ENCODE data around the gene LARGE1. TPM values are rescaled to one million over a fixed set of nuclear protein-coding genes. Genes with fewer than 3 reads are reported as not detected.

Gene LARGE1
- total RNA-seq, 1 experiment from 2014 or later = 2.5 TPM

GRCh38 chr22:33557836-33558235 is 362.4 kb downstream of the LARGE1 start:
- Histone ChIP-seq H3K27ac (ENCODE audit: low read length) (no peak overlapping the region), H3K9me3 (ENCODE audit: control insufficient read depth, insufficient read depth, low read depth, low read length) (no peaks in the 10 kb centered on the region), H3K36me3 (ENCODE audit: control insufficient read depth, insufficient read depth, low read length) (no peaks in the 10 kb centered on the region), H3K4me3 (ENCODE audit: low read depth in 2 of 2, low read length in 2 of 2) (no peak overlapping the region), H3K27me3 (ENCODE audit: control insufficient read depth, insufficient read depth, low read length) (no peaks in the 10 kb centered on the region), H3K4me1 (ENCODE audit: control insufficient read depth, insufficient read depth, low read length) (no peaks in the 10 kb centered on the region)
- BruUV-seq (replicated peaks) = no TSS peak
- TF ChIP-seq TCF7L2 (IDR thresholded peaks at IDR 0.05; ENCODE audit: low read depth, low read length) (no peak), SIN3A (IDR thresholded peaks at IDR 0.05; ENCODE audit: borderline replicate concordance, insufficient read depth, low read depth, low read length) (no peak), REST (IDR thresholded peaks at IDR 0.05; ENCODE audit: insufficient read depth in 1 of 2, low read depth in 2 of 2, low read length in 1 of 2) (no peak), POLR2AphosphoS5 (IDR thresholded peaks at IDR 0.05; ENCODE audit: low read depth, low read length) (no peak)
- TF ChIP-seq, protein P1, sequence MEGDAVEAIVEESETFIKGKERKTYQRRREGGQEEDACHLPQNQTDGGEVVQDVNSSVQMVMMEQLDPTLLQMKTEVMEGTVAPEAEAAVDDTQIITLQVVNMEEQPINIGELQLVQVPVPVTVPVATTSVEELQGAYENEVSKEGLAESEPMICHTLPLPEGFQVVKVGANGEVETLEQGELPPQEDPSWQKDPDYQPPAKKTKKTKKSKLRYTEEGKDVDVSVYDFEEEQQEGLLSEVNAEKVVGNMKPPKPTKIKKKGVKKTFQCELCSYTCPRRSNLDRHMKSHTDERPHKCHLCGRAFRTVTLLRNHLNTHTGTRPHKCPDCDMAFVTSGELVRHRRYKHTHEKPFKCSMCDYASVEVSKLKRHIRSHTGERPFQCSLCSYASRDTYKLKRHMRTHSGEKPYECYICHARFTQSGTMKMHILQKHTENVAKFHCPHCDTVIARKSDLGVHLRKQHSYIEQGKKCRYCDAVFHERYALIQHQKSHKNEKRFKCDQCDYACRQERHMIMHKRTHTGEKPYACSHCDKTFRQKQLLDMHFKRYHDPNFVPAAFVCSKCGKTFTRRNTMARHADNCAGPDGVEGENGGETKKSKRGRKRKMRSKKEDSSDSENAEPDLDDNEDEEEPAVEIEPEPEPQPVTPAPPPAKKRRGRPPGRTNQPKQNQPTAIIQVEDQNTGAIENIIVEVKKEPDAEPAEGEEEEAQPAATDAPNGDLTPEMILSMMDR (IDR thresholded peaks at IDR 0.05) = no peak
- ChIA-PET CTCF (interaction anchor here (0.6 kb wide), 1 partner anchor 189 kb away, joined by 8 read pairs; no protein-coding TSS in a partner anchor), POLR2A (no interaction called here)
- DNase-seq (ENCODE audit: low read depth, low spot score) = no peak
- ATAC-seq = no peak
- in situ Hi-C loops (cut with HindIII; ENCODE audit: low pct_unique_long_range_greater_than_20kb, low sequenced_read_pairs) (no loop called here), intact Hi-C loops (cut with micrococcal nuclease; ENCODE audit: unreplicated experiment) (no loop called here)

DNA sequence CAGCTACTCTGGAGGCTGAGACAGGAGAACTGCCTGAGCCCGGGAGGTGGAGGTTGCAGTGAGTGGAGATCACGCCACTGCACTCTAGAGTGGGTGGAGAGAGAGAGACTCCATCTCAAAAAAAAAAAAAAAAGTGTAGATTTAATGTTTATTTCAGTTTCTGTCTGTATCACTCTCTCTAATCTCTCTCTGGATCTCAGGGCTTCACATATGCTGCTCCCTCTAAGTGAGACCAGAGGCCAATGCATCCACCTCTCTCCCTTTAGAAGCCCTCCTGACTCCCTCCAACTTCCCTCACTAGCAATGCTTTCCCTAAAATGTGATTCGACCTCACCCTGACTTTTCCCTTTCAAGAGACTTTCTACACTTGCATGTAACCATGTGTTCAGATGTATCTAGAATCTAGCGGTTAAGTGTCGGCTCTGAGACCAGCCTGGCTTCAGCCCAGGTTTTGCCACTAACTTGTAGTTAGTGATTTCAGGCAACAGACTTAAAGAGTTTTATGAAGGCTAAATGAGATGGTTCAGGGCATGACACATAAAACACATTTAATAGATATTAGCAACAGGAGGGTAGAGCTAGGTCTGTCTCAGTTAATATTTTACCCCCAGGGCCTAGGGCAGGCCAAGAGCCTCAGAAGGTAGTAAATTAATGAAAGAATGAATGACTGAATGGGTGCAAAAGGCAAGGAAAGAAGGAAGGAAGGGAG is 364.3 kb downstream of the LARGE1 start:
- in situ Hi-C loops (cut with HindIII; ENCODE audit: low pct_unique_long_range_greater_than_20kb, low sequenced_read_pairs) (no loop called here), intact Hi-C loops (cut with micrococcal nuclease; ENCODE audit: unreplicated experiment) (no loop called here)
- POLR2A ChIA-PET = no interaction called here
- no TSS peak for BruUV-seq (replicated peaks)
- TF ChIP-seq TCF7L2 (IDR thresholded peaks at IDR 0.05; ENCODE audit: low read depth, low read length) = no peak
- TF ChIP-seq POLR2AphosphoS5 (IDR thresholded peaks at IDR 0.05; ENCODE audit: low read depth, low read length) = no peak
- TF ChIP-seq, protein P1 (IDR thresholded peaks at IDR 0.05) = no peak
- no peak for TF ChIP-seq SIN3A (IDR thresholded peaks at IDR 0.05; ENCODE audit: borderline replicate concordance, insufficient read depth, low read depth, low read length)
- no peak for TF ChIP-seq REST (IDR thresholded peaks at IDR 0.05; ENCODE audit: insufficient read depth in 1 of 2, low read depth in 2 of 2, low read length in 1 of 2)
- DNase-seq (ENCODE audit: low read depth, low spot score) = no peak
- Histone ChIP-seq H3K9me3 (ENCODE audit: control insufficient read depth, insufficient read depth, low read depth, low read length) (no peaks in the 10 kb centered on the region), H3K36me3 (ENCODE audit: control insufficient read depth, insufficient read depth, low read length) (no peaks in the 10 kb centered on the region), H3K27ac (ENCODE audit: low read length) (no peak overlapping the region), H3K4me3 (ENCODE audit: low read depth in 2 of 2, low read length in 2 of 2) (no peak overlapping the region), H3K4me1 (ENCODE audit: control insufficient read depth, insufficient read depth, low read length) (no peaks in the 10 kb centered on the region), H3K27me3 (ENCODE audit: control insufficient read depth, insufficient read depth, low read length) (no peaks in the 10 kb centered on the region)
- no peak for ATAC-seq
- CTCF ChIA-PET = no interaction called here

Measured in Panc1 (cell line).